Measurements from ENCODE around the gene SNX21. TPM values are rescaled to one million over a fixed set of nuclear protein-coding genes. Genes with fewer than 3 reads are reported as not detected.

SNX21 gene
- total RNA-seq, 1 experiment from 2014 or later: 25.7 TPM

- no peak within 1 kb of the TSS for H3K4me3 ChIP-seq (ENCODE audit: low read depth in 2 of 2, low read length in 2 of 2)
- CTCF ChIA-PET: no interaction called here
- peaks cover 2% of the 10 kb centered on the region; the same call in 1 of the 2 replicates for H3K4me1 ChIP-seq (ENCODE audit: control insufficient read depth, insufficient read depth, low read length)
- no TSS peak for BruUV-seq (replicated peaks)
- no peak within 1 kb of the TSS for H3K27ac ChIP-seq (ENCODE audit: low read length)
- DNase-seq (ENCODE audit: low read depth, low spot score) (no peak), ATAC-seq (no peak)
- TF ChIP-seq POLR2AphosphoS5 (IDR thresholded peaks at IDR 0.05; ENCODE audit: low read depth, low read length) (no peak), CTCF (IDR thresholded peaks at IDR 0.05) (no peak), TCF7L2 (IDR thresholded peaks at IDR 0.05; ENCODE audit: low read depth, low read length) (no peak)
- intact Hi-C loops (cut with micrococcal nuclease; ENCODE audit: unreplicated experiment) (no loop called here), in situ Hi-C loops (cut with HindIII; ENCODE audit: low pct_unique_long_range_greater_than_20kb, low sequenced_read_pairs) (no loop called here)
- H3K36me3 ChIP-seq (ENCODE audit: control insufficient read depth, insufficient read depth, low read length): no peaks in the 10 kb centered on the region
- no peaks in the 10 kb centered on the region for H3K9me3 ChIP-seq (ENCODE audit: control insufficient read depth, insufficient read depth, low read depth, low read length)
- POLR2A ChIA-PET: no interaction called here
- H3K27me3 ChIP-seq (ENCODE audit: control insufficient read depth, insufficient read depth, low read length): no peaks in the 10 kb centered on the region
Observed at GRCh38 chr20:45827030-45827652, 6.5 kb upstream of the SNX21 start, which contains the start of gene TNNC2. TSS of gene TNNC2 (minus strand) at chr20:45827312. CDS start at chr20:45827248, 64 bp downstream.

GRCh38 chr20:45827712-45828111 lies 5.9 kb upstream of the SNX21 start:
- TF ChIP-seq TCF7L2 (IDR thresholded peaks at IDR 0.05; ENCODE audit: low read depth, low read length) (no peak), REST (IDR thresholded peaks at IDR 0.05; ENCODE audit: insufficient read depth in 1 of 2, low read depth in 2 of 2, low read length in 1 of 2) (no peak), CTCF (IDR thresholded peaks at IDR 0.05) (no peak), POLR2AphosphoS5 (IDR thresholded peaks at IDR 0.05; ENCODE audit: low read depth, low read length) (no peak), SIN3A (IDR thresholded peaks at IDR 0.05; ENCODE audit: borderline replicate concordance, insufficient read depth, low read depth, low read length) (no peak)
- ATAC-seq (no peak), DNase-seq (ENCODE audit: low read depth, low spot score) (no peak)
- no TSS peak for BruUV-seq (replicated peaks)
- ChIA-PET POLR2A (interaction anchor here (0.6 kb wide), 1 partner anchor 58 kb away, joined by 3 read pairs; no protein-coding TSS in a partner anchor), CTCF (no interaction called here)
- in situ Hi-C loops (cut with HindIII; ENCODE audit: low pct_unique_long_range_greater_than_20kb, low sequenced_read_pairs): no loop called here
- no peak overlapping the region for H3K4me3 ChIP-seq (ENCODE audit: low read depth in 2 of 2, low read length in 2 of 2)
- peaks cover 2% of the 10 kb centered on the region; the same call in 1 of the 2 replicates for H3K4me1 ChIP-seq (ENCODE audit: control insufficient read depth, insufficient read depth, low read length)
- no peak overlapping the region for H3K27ac ChIP-seq (ENCODE audit: low read length)
- intact Hi-C loops (cut with micrococcal nuclease; ENCODE audit: unreplicated experiment): no loop called here
- H3K27me3 ChIP-seq (ENCODE audit: control insufficient read depth, insufficient read depth, low read length): no peaks in the 10 kb centered on the region
- no peaks in the 10 kb centered on the region for H3K36me3 ChIP-seq (ENCODE audit: control insufficient read depth, insufficient read depth, low read length)
- H3K9me3 ChIP-seq (ENCODE audit: control insufficient read depth, insufficient read depth, low read depth, low read length): no peaks in the 10 kb centered on the region

All from Panc1 (cell line).